Measurements from ENCODE around the gene SH3RF3.
"Not testable (repeated sequence)": the region's sequence is repeated elsewhere in the genome, so short reads cannot be mapped to it uniquely, and the experiment has no call there.

SH3RF3 gene

GRCh38 chr2:109216332-109216731, 87.3 kb downstream of the SH3RF3 start:
- H3K27ac ChIP-seq, result no peak overlapping the region
- no peak for TF ChIP-seq CTCF (IDR thresholded peaks at IDR 0.05)
- H3K4me3 ChIP-seq, result no peak overlapping the region
- no peak for DNase-seq (ENCODE audit: low spot score)

- no peak for DNase-seq (ENCODE audit: low spot score)
- Histone ChIP-seq H3K27ac (peak overlapping the region; percentile 28 to 69), H3K4me3 (no peak overlapping the region)
- TF ChIP-seq CTCF (IDR thresholded peaks at IDR 0.05), result no peak
Measured at GRCh38 chr2:109217362-109218086, 88.5 kb downstream of the SH3RF3 start.

- peak overlapping the region; percentile 24 to 69 for H3K27ac ChIP-seq
- DNase-seq (ENCODE audit: low spot score), result no peak
- H3K4me3 ChIP-seq, result peak overlapping the region; percentile 39
- TF ChIP-seq CTCF (IDR thresholded peaks at IDR 0.05), result no peak
Measured at GRCh38 chr2:109218087-109218791, 89.2 kb downstream of the SH3RF3 start.

- Histone ChIP-seq H3K27ac (peak overlapping the region; percentile 24 to 69), H3K4me3 (no peak overlapping the region)
- no peak for TF ChIP-seq CTCF (IDR thresholded peaks at IDR 0.05)
Measured at GRCh38 chr2:109218792-109219126, 89.8 kb downstream of the SH3RF3 start.

GRCh38 chr2:109220860-109221259, 91.9 kb downstream of the SH3RF3 start:
- no peak for TF ChIP-seq CTCF (IDR thresholded peaks at IDR 0.05)
- Histone ChIP-seq H3K27ac (no peak overlapping the region), H3K4me3 (no peak overlapping the region)
- DNase-seq (ENCODE audit: low spot score), result no peak

More at GRCh38 chr2:109218792-109219126, 89.8 kb downstream of the SH3RF3 start:
- no peak for DNase-seq (ENCODE audit: low spot score)

- not testable (repeated sequence) for H3K27ac ChIP-seq; H3K4me3 ChIP-seq; DNase-seq (ENCODE audit: low spot score)
Measured at GRCh38 chr2:109221316-109221715, 92.3 kb downstream of the SH3RF3 start.

GRCh38 chr2:109222422-109222821, 93.4 kb downstream of the SH3RF3 start:
- DNase-seq (ENCODE audit: low spot score), result no peak
- TF ChIP-seq CTCF (IDR thresholded peaks at IDR 0.05), result no peak
- Histone ChIP-seq H3K4me3 (no peak overlapping the region), H3K27ac (no peak overlapping the region)
